C4-2B (cell line): ENCODE data around the gene ZNF784.
A peak's percentile ranks its signal among the peaks of the same experiment; 100 is the strongest.

Experiments
- H3K27ac ChIP-seq: fragments of 450-650 bp; 2 replicates; pipeline ENCODE4 v1.5.1; 2017
- ZFX ChIP-seq: fragments of 450-650 bp; IDR thresholded peaks from 2 replicates; pipeline ENCODE4 v1.6.1; 2017
- TF ChIP-seq, protein P1 (sequence below): fragments of 450-650 bp; conservative IDR thresholded peaks from 2 replicates; pipeline ENCODE4 v1.5.1; 2017; ENCODE audit warnings: mild to moderate bottlenecking

ZNF784 gene

DNA sequence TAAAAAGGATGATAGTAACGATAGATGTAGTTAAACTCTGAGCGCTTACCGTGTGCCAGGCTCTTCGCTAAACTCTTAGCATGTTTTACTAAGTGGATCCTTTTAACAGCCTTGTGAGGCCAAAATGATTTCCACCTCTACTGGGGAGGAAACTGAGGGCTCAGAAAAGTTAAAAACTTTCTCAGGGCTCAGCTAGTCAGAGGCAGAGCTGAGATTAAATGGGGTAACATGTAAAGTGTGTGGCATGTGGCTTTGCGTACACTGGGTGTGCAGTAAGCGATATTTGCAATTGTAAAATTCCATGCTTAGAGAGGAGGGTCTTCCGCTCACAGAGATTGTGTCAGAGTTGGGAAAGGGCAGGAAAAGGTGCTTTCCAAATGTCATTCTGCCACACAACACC lies 32.2 kb upstream of the ZNF784 start:
- TF ChIP-seq ZFX = no peak
- H3K27ac ChIP-seq = peak overlapping the region; percentile 100

DNA sequence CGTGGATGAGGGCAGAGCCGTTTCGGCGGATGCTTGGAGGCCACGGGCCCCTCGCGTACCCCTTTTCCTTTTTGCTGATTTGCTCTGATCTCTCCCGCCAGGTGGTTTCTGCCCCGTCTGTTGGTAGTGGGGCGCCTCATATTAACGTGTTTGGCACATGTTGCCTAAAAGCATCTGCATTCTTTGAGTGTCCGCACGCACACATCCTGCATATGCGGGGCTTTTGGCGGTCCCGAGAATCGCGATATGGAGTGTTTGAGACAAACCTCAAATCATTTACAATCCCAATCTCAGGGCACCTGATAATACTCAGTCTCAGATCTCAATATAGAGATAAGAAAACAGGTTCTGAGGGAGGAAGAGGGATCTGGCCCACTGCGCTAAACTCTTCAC lies 31.3 kb upstream of the ZNF784 start:
- H3K27ac ChIP-seq = peak overlapping the region; percentile 100
- no peak for TF ChIP-seq ZFX
- TF ChIP-seq, protein P1, sequence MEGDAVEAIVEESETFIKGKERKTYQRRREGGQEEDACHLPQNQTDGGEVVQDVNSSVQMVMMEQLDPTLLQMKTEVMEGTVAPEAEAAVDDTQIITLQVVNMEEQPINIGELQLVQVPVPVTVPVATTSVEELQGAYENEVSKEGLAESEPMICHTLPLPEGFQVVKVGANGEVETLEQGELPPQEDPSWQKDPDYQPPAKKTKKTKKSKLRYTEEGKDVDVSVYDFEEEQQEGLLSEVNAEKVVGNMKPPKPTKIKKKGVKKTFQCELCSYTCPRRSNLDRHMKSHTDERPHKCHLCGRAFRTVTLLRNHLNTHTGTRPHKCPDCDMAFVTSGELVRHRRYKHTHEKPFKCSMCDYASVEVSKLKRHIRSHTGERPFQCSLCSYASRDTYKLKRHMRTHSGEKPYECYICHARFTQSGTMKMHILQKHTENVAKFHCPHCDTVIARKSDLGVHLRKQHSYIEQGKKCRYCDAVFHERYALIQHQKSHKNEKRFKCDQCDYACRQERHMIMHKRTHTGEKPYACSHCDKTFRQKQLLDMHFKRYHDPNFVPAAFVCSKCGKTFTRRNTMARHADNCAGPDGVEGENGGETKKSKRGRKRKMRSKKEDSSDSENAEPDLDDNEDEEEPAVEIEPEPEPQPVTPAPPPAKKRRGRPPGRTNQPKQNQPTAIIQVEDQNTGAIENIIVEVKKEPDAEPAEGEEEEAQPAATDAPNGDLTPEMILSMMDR = no peak

DNA sequence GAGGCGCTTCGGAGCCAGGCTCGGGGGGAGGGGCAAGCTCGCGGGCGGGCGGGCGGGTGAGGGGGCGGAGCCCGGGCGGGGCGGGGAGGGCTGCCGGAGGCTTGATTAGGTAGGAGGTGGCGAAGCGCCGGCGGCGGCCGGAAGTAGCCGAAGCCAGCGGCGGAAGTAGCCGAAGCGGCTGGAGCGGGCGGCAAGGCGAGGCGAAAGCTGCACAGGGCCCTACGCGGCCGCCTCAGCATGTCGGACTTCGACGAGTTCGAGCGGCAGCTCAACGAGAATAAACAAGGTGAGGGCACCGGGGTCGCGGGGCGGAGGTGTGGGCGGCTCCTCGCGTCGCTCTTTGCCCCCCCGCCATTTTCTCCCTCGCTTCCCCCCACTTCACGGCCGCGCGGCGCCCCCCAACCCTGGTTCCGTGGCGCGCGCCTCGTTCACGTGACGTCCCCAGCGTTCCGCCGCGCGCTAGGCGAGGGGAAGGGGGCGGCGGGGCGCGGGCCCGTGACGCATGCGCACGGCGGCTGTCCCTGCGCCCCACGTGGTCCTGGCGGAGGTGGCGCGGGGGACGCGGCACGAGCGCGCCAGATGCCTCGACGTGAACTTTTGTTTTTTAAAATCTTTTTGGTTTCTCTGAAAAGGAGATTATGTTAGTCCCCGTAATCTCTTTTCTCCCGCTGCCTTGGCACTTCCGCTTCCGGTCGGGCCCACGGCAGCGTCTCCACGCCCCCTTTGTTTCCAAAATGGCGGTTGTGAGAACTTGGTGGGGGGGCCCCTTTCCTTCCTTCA lies 30.7 kb upstream of the ZNF784 start, which contains the start of gene U2AF2:
TSS of gene U2AF2 (plus strand) at position 168 of the 780 bp plus-strand sequence. CDS start at position 238, 70 bp downstream.
- TF ChIP-seq ZFX = peak; percentile 61; the same call in 1 of the 2 replicates
- TF ChIP-seq, protein P1 = no peak
- peak within 1 kb of the TSS; percentile 100 for H3K27ac ChIP-seq

DNA sequence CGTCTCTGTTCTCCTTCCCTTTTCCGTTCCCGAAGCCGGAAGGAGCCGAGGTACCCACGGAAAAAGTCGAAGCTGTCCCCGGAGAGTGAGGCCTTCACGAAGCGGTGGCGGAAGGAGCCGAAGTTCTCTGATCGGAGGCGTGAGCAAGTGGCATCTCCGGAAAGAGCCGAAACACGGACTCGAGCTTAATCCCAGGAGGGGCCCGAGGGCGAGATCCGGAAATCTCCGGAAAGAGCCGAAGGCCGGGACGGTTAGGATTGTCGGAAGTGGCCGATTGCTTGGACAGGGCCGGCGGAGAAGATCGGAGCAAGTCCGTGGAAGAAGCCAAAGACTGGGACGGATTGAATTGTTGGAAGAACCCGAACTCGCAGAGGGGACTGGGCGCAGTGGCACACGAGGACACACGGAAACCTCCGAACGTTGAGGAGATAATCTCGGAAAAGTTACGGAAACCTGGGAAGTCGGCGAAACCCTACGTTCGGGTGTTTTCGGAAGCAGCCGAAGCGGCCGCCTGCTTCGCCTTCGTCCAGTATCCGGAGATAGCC lies 30.0 kb upstream of the ZNF784 start:
- TF ChIP-seq, protein P1 = no peak
- TF ChIP-seq ZFX = no peak
- H3K27ac ChIP-seq = peak overlapping the region; percentile 100

DNA sequence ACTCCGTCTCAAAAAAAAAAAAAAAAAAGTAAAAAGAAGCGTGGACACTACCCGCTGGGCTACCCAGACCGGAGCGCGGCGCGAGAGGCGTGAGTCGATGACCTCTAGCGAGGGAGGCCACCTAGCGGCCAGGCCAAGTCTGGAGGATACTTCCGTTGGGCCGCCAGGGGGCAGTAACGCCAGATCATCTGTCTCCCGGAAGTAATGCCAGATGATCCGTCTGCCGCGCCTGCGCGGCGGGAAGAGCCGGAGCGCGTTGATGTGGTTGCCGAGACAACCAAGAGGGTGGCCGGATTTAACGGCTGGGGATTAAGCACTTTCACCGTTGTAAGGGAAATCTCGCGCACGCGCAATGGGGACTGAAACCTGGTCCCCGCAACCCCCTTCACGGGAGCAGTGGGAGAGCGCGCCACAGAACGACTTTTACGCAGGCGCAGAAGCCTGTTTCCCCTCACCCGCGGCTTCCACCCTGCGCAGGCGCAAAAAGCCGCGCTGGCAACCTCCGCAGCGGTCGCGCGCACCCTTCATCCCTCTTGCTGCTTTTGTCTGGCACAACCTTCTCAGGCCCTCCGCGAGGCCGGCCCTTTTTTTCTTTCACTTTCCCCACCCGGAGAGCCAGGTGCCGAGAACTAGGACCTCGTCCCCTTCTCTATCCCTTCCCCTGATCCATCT lies 29.4 kb upstream of the ZNF784 start:
- TF ChIP-seq, protein P1 = peak; percentile 100
- no peak for TF ChIP-seq ZFX
- peak overlapping the region; percentile 100 for H3K27ac ChIP-seq

DNA sequence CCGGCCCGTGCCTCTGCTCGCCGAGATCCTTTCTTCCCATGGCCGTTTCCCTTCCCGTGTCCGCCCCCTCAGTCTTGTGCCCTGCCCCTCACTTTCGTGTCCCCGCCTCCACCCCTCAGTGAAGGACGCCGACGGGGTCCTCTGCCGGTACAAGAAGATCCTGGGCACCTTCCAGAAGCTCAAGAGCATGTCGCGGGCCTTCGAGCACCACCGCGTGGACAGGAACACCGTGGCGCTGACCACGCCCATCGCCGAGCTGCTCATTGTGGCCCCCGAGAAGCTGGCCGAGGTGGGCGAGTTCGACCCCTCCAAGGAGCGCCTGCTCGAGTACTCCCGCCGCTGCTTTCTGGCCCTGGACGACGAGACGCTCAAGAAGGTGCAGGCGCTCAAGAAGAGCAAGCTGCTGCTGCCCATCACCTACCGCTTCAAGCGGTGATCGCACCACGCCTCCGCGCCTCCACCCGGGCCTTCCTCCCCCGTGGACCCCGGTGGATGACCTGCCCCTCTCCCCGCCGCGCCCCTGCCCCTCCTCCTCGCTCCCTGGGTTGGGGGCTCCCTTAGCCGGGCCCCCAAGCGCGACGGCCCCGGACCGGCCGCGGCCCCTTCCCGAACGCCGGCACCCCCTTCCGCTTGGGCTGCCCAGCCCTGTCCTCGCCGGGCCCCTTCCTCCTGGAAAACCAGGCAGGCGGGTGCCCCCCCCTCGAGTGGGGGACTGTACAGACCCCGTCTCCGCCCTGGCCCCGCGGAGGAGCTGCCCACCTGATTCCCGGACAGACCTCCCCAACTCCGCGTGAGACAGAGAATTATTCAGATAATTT lies 28.2 kb upstream of the ZNF784 start:
- TF ChIP-seq, protein P1 = no peak
- TF ChIP-seq ZFX = no peak
- H3K27ac ChIP-seq = peak overlapping the region; percentile 100; the same call in 1 of the 2 replicates

DNA sequence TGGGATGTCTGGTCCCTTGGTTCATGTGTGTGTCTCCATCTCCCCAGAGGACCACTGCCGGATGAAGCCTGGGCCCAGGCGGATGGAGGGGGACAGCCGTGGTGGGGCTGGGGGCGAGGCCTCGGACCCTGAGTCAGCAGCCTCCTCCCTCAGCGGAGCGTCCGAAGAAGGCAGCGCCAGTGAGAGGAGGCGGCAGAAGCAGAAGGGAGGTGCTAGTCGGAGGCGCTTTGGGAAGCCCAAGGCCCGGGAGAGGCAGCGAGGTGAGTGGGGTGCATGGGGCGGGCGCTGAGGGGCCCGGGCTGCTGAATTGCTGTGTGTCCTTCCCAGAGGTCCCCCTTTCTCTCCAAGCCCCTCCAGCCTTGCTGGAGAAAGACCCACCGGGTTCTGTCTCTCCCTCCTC lies 26.9 kb upstream of the ZNF784 start:
- no peak for TF ChIP-seq ZFX
- TF ChIP-seq, protein P1 = no peak
- H3K27ac ChIP-seq = no peak overlapping the region
